ENCODE measurements around the gene FKBP5. TPM values are rescaled to one million over a fixed set of nuclear protein-coding genes. Genes with fewer than 3 reads are reported as not detected.

FKBP5 gene
- total RNA-seq, 1 donor from 2014 or later = 22.5 TPM

DNA sequence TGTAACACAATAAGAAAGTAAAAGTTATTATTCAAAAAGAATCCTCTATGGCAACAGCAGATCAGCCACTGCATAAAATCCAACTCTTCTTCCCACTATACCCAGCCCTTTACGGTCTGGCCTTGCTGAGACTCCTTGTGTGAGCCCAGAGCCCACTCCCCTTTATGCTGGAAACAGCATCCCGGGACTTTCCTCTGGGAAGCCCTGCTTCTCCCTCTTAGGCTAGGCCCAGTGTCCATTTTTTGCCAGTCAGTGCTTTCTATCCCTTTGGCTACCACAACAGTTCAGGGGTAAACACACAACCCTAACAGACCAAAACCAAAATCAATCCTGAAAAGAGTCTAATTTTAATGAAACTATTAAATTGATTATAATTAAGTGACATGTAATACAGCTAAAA, 20.6 kb downstream of the FKBP5 start:
- no peak for DNase-seq (ENCODE audit: extremely low read depth, low read depth, low spot score)

DNA sequence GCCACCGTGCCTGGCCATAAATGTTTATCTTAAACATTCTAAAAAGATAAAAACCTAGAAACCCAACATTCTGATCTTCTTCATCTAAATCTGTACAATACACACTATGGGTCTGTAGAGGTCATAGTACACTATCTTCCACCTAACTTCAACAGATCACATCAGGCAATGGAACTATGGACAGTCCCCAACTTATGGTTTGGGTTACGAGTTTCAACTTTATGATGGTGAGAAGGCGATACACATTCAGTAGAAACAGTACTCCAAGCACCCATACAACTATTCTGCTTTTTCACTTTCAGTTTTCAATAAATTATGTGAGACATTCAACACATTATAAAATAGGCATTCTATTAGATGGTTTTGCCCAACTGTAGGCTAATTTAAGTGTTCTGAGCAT, 23.1 kb downstream of the FKBP5 start:
- DNase-seq (ENCODE audit: extremely low read depth, low read depth, low spot score) = no peak

DNA sequence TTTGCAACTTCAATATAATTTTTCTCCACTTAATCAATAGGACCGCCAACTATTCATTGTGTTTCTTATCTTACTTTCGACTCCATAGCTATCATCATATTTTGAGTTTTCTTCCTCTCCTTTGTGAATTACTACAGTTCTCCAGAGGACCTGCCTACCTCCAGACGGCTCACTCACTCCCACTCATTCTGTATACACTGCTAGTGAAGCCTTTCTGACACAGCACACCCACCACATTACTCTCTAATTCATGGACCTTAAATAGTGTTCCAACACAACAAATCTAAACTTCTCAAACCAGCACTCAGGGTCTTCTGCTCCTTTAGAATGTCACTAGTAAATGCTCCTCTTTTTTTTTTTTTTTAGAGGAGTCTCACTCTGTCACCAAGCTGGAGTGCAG, 23.8 kb downstream of the FKBP5 start:
- DNase-seq (ENCODE audit: extremely low read depth, low read depth, low spot score) = no peak

DNA sequence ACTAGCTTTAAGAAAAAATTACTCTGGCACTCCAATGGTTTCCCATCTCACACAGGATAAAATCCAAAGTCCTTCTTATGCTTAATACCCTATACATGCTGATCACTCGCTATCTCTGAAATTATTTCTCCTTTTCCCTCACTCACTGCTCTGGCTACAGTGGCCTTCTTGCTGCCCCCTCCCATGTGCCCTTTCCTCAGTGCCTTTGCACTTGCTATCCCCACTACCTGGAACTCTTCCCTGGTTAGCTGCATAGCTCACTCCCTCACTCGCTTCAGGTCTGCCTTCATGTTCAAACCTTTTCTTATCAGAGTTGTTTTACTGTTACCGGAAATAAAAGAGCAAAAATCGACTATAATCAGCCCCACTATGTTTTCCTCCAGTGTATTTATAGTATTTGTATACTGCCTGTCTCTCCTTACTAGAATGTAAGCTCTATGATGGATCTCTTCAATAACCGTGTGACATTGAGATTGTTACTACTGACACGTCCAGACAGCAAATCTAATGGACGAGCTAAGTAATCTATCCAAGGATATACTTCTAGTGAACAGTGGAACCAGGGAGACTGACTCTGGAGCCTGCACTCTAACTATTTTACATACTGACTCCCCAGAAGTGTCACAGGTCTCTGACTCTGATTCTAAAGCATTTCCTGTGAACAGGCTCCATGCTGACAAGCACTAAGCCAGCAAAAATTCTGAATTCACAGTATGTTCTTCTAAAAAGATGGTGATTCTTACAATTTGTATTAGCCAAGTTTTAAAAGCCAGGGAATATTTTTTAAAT, 25.1 kb downstream of the FKBP5 start:
- no peak for DNase-seq (ENCODE audit: extremely low read depth, low read depth, low spot score)

DNA sequence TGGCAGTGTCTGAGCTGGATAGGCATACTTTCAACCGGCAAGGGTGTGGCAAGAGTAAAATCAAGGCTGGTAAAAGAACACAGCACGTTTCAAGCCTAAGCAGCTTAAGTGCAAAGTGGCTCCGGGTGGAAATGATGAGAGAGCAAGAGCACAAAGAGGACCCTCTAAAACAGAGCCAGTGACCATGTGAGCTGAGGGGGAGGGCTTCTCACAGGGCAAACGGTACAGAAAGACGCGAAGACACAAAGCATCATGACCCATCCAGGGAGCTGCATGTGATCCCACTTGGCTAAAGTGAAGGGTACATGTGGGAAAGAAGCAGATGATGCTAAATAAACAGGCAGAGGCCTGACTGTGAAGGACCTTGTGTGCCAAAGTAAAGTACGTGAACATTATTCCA, 25.7 kb downstream of the FKBP5 start:
- DNase-seq (ENCODE audit: extremely low read depth, low read depth, low spot score) = no peak

DNA sequence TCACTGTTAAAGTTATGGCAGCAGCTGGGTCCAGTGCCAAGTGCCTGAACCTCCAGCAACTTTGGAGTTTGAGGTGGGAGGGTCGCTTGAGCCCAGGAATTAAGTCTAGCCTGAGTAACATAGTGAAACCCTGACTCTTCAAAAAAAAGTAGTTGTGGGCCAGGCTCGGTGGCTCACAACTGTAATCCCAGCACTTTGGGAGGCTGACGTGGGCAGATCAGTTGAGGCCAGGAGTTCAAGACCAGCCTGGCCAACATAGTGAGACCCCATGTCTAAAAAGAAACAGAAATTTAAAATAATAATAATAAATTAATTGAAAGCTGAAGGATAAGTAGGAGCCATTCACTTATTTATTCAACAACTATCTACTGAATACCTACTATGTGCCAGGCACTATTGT, 33.8 kb downstream of the FKBP5 start:
- no peak for DNase-seq (ENCODE audit: extremely low read depth, low read depth, low spot score)

DNA sequence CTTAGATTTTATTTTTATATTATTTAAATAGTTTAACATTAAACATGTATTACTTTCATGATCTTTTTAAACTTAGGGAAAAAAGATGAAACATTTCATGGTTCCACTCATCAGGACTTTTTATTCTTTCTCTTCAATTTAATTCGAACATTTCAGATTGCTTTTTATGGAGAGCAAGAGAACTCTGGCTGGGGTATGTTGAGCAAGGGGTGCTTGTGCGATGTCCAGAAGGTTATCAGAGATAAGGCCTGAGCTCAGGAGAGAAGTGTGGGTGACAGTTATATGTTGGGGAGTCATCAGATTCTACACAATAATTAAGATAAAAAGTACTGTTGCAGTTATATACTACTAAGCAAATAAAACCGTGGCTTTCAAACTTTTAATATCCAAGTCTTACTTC, 37.5 kb downstream of the FKBP5 start:
- no peak for DNase-seq (ENCODE audit: extremely low read depth, low read depth, low spot score)

DNA sequence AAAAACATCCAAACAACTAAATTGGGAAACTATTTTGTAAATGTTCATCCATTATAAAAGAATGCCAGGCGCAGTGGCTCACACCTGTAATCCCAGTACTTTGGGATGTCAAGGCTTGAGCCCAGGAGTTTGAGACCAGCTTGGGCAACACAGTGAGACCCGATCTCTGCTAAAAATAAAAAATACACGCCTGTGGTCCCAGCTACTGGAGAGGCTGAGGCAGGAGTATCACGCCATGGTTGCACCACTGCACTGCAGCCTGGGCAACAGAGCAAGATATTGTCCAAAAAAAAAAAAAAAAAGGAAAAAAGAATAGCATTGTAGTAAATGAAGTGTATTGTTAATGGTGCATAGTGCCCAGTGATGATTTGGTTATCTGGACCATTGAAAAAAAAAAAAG, 38.7 kb downstream of the FKBP5 start:
- no peak for DNase-seq (ENCODE audit: extremely low read depth, low read depth, low spot score)

DNA sequence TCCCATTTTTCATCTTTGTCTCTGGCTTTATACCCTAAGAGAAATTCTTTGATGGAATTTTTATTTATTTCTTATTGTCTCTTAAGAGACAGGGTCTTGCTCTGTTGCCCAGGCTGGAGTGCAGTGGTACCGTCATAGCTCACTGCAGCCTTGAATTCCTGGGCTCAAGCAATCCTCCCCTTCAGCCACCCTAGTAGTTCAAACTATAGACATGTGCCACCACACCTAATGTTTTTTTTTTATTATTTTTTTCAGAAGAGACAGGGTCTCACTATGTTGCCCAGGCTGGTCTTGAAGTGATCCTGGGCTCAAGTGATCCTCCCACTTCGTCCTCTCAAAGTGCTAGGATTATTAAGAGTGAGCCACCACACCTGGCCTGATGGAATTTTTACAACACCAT, 40.5 kb downstream of the FKBP5 start:
- DNase-seq (ENCODE audit: extremely low read depth, low read depth, low spot score) = no peak

DNA sequence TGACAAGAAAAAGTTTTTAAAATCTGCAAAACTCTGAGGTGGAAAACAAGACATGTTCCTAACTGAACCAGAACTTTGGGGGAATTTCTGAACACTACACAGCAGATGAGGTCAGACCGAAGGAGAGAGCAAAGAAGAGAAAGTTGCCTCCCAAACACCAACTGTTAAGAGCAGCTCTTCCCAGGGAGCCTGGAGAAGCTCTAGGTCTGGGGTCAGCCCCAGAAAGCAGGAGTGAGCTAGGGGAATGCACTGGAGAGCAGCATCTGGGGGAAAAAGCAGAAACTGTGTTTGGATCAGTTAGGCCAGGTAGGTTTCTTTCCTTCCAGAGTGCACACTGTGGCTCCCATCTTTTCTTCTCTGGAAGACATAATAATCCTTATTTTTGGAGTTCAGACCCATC, 41.3 kb downstream of the FKBP5 start:
- DNase-seq (ENCODE audit: extremely low read depth, low read depth, low spot score) = no peak

DNA sequence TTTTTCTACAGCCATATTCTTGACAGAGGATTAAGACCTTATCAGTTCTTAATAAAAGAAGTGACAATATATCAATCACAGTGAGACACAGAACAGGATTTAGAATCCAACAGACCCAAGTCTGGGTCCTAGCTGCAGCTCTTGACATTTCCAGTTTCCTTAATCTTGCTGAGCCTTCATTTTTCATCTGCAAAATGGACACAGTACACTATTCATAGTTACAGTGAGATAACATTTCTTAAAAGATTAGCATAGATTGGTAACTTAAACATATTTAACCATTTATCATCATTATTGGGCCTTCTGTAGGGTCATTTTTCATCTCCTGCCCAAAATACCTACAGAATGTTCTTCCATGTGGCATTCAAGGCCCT, 45.6 kb downstream of the FKBP5 start:
- no peak for DNase-seq (ENCODE audit: extremely low read depth, low read depth, low spot score)

DNA sequence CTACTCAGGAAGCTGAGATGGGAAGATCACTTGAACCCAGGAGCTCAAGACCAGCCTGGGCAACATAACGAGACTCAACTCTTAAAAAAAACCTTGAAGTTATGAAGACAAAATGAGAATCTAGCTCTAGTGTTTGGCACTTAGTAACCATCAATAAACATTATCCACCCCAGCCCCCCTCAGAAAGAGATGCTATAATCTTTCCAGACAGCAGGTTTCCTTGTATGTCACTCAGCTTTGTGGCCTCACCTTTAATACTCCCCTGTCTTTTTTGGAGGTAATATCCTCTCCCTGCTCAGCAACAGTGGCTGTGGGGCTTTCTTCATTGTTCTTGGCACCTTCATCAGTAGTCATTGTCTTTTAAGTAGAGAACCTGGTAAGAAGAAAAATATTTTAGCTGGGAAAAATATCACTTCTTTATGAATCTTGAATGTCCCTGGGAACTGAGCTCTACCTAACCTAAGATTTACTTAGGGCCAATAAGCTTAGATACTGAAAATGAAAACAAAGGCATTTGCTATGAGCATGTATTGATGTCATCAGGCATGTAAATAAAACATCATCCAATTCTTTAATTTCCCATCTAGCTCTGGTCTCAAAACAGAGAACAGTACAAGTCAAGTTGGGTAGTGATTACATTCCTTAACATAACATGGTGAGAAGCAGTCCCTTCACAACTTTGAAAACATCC, 46.1 kb downstream of the FKBP5 start:
- DNase-seq (ENCODE audit: extremely low read depth, low read depth, low spot score) = no peak

DNA sequence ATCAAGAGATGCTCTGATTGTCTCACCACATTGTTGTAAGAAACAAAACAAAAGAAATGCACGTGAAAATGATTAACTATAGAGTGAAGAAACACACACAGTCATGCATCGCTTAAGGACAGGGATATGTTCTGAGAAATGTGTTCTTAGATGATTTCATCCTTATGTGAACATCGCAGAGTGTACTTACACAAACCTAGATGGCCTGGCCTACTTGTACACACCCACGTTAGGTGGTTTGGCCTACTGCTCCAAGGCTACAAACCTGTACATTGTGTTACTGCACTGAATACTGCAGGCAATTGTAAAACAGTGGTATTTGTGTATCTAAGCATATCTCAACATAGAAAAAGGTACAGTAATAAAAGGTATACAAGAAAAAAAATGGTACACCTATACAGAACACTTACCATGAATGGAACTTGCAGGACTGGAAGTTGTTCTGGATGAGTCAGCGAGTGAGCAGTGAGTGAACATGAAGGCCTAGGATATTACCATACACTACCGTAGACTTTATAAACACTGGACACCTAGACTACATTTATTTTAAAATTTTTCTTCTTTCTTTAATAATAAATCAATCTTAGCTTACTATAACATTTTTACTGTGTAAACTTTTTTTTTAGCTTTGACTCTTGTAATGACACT, 48.6 kb downstream of the FKBP5 start:
- no peak for DNase-seq (ENCODE audit: extremely low read depth, low read depth, low spot score)

DNA sequence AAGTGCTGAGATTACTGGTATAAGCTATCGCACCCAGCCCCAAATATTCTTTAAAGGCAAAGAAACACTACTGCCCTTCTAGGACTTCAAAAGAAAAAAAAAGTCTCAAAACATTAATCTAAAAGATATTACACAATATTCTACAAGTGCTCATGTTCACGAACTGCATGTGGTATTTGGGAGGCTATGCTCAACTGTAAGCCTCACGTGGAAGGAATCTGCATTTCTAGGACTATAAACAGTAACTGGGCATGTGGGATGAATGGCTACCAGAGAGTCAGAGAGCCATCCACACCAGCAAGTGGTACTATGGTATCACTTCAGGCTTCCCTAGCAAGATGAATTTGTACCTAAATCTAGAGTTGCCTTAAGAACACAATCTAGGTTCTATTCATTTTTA, 50.0 kb downstream of the FKBP5 start:
- no peak for DNase-seq (ENCODE audit: extremely low read depth, low read depth, low spot score)

DNA sequence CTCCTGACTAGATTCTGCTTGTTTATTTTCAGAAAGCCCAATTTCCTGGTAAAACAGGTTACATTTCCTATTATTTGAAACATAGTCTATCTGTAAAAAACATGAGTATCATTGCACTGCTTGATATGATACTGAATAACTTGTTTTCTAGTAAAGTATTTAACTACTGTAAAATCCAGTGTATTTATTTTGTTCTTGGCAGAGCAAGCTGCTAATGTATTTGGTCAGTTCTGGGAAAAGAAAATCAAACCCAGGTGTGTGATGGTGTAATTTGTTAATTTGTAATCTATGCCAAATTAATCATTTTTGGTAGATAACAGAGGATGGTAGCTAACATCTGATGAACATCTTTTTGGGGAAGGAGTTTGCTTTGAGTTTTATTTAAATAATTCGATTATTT, 50.8 kb downstream of the FKBP5 start:
- DNase-seq (ENCODE audit: extremely low read depth, low read depth, low spot score) = no peak

DNA sequence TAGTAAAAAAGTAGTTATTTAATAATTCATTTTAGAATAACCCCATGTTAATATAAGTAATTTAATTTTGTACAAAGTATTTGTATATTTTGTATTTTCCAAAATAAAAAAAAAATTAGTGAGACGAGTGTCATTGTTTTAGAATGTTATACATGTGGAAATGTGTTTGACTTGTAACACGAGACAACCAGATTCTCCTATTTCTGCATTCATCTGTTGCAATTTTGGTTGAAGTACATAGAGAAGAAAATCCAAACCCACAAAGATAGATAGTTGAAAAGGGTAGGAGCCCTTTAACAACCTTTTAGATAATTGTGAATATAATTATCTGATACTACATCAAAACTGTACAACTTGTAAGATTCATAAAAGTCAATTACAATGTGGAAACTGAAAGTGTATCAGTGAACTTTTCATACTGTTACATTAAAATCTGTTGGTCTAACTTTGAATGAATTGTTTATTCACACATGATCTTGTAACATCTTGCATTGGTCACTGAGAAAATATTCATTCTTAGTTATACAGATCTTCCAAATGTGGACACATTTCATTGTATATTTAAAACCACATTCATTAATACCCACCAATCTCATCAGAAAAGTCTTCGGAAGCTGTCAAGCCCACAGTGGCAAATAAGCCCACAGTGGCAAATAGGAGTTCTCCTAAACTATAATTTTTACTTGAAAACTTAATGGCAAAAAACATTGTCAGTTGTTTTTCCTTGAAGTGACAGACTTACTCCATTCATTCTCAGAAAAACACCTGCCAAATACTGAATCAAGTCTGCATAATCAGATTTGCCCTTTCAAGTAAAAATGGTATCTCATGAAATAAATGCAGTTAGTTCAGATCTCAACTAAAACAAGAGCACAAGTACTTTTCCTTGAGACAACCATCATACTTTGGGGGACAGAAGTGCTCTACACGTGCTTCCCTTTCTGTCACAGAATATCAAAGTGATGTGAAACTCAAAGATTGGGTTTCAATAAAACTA, 52.8 kb downstream of the FKBP5 start:
- no peak for DNase-seq (ENCODE audit: extremely low read depth, low read depth, low spot score)

DNA sequence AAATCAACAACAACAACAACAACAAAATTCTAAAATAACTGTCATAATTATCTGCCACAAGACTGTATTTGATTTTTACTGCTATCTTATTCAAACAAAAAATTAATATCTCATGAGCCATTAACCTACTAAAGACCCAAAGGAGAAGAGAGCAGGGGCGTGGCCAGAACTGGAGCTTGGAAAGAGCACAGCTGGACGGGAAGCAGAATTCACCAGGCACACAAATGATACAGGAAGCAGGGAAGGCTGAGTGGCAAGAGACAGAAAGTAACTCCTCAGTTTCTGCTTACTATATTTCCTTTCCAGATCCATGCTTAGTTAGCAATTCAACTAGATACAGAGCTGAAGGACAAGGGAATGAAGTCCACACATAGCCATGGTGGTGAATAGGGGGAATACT, 54.4 kb downstream of the FKBP5 start:
- no peak for DNase-seq (ENCODE audit: extremely low read depth, low read depth, low spot score)

DNA sequence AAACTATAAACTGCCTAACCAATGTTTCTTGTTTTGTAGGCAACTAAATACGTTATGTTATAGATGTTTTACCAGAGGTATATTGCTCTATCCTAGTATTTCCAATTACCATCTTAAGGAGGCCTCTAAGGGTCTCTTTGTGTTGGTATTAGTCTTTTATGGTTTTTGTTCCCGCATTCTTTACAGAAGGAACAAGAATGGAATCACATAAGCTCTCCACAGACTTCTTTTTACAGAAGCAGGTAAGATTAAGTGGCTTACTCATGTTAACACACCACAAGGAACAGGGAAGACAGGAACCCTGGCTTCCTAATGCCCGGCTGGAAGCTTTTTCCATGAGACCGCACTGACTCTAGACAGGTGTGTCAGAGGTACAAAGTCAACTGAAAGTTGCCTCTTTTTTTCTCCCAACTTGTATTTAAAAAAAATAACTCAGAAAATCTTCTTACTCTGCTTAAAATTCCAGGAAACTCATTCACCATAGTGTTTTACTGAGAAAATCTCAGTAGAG, 55.1 kb downstream of the FKBP5 start:
- DNase-seq (ENCODE audit: extremely low read depth, low read depth, low spot score) = no peak

DNA sequence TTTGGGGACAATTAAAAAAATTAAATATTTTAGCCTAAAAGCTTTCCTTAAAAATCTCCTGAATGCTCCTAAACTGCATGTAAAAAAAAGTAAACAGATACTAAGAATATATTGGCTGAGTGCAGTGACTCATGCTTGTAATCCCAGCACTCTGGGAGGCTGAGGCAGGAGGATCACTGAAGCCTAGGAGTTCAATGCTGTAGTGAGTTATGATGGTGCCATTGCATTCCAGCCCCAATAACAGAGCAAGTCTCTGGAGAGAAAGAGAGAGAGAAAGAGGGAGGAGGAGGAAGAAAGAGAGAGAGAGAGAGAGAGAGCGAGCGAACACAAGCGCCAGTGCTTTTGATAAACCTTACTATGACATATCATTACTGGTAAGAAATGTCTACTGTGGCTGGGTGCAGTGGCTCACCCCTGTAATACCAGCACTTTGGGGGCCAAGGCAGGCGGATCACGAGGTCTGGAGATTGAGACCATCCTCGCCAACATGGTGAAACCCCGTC, 58.8 kb downstream of the FKBP5 start:
- DNase-seq (ENCODE audit: extremely low read depth, low read depth, low spot score) = no peak

DNA sequence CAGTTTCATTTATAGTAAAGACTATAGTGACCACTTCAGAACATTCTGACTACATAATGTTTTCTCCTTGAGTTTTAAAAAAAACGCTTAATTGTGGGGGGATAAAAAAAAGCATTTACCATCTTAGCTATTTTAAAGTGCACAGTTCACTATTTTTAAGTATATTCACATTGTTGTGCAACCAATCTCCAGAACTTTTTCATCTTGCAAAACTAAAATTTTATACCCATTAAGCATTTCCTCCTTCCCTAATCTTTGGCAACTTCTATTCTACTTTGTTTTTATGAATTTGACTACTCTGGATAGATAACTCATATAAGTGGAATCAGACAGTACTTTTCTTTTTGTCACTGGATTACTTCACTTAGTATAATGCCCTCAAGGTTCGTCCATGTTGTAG, 62.3 kb downstream of the FKBP5 start:
- DNase-seq (ENCODE audit: extremely low read depth, low read depth, low spot score) = no peak
